Left ventricle myocardium inferior (tissue), 1 donor: Measurements from ENCODE around the gene ZRSR2. TPM values are rescaled to one million over a fixed set of nuclear protein-coding genes. Genes with fewer than 3 reads are reported as not detected.
"Not testable (repeated sequence)": the region's sequence is repeated elsewhere in the genome, so short reads cannot be mapped to it uniquely, and the experiment has no call there.

ENCODE experiments used
- DNase-seq: peaks from one replicate; pipeline ENCODE4 v3.0.0-alpha.2; 2020
- H3K27ac ChIP-seq: fragments of 200-600 bp; replicated peaks from 2 replicates; pipeline ENCODE4 v1.8.0; 2021
- H3K27me3 ChIP-seq: fragments of 200-600 bp; 2 replicates; pipeline ENCODE4 v1.8.0; 2021; ENCODE audit warnings: low read depth
- H3K36me3 ChIP-seq: fragments of 200-600 bp; 2 replicates; pipeline ENCODE4 v1.8.0; 2021
- H3K4me1 ChIP-seq: fragments of 200-600 bp; 2 replicates; pipeline ENCODE4 v1.8.0; 2021
- H3K4me3 ChIP-seq: fragments of 200-600 bp; 2 replicates; pipeline ENCODE4 v1.8.0; 2021; ENCODE audit warnings: mild to moderate bottlenecking, moderate library complexity
- H3K9me3 ChIP-seq: fragments of 200-600 bp; replicated peaks from 2 replicates; pipeline ENCODE4 v1.8.0; 2021
- intact Hi-C: fragments of 100-400 bp; cut with micrococcal nuclease; formaldehyde crosslinking; loops from one replicate; pipeline ENCODE4 v1.11.0; 2022
- total RNA-seq: library from RNA; stranded (reverse); fragmentation: NEBNext Ultra II Directional; extraction: Animal tissue kit (Norgen Biotek cat#: 25700); gene quantifications from one replicate; pipeline ENCODE4 v1.2.1, GENCODE V29; 2021
- TF ChIP-seq, protein P1 (sequence below): fragments of 200-600 bp; IDR thresholded peaks from 2 replicates; pipeline ENCODE4 v1.8.0; 2021; ENCODE audit warnings: antibody characterized with exemption, mild to moderate bottlenecking, borderline replicate concordance
- donor health status: DM: no; HTN: yes; CAD: no; lungs with severe emphysema.

ZRSR2 gene
- total RNA-seq, 1 donor from 2014 or later = 7.8 TPM

DNA sequence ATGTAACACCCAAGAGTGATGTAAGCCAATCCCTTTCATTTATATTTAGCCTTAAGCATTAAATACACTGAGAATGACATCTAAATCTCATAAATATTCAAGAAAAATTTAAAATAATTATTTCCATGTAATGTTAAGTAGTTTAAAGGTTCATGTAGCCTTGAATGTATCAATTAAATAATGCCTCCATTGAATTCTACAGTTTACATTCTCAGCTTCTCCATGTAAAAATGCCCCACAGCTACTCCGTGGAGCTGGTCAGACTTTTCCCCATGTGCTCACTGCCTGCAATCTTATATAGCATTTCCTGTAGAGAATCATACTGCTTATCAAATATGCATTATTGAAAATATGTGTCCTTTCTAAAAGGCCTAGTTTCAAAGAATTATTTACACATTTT, 38.9 kb downstream of the ZRSR2 start:
- no peak for DNase-seq
- intact Hi-C loops = no loop called here

DNA sequence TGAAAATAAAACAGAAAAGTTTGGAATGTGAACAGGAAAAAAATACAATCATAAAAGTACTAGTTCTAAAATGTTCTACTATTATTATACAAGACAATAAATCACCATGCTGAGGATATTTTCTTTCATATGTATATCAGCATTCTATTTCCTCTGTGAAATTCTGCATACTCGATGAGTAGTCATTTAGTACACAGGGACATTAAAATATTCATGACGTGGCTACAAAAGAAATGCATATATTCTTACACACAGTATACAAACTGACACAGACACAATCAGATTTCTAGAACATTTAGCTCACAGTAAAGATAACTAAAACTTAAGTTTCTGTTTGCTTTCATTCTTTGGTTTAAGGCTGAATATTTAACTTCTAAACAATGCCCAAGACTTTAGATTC, 41.1 kb downstream of the ZRSR2 start:
- H3K27ac ChIP-seq, H3K4me3 ChIP-seq, intact Hi-C loops, H3K27me3 ChIP-seq, H3K36me3 ChIP-seq, H3K9me3 ChIP-seq, DNase-seq: not testable (repeated sequence)
- peaks cover 20% of the 10 kb centered on the region for H3K4me1 ChIP-seq

More for the DNA sequence above, 38.9 kb downstream of the ZRSR2 start:
- no peak overlapping the region for H3K27ac ChIP-seq
- no peak overlapping the region for H3K4me3 ChIP-seq
- TF ChIP-seq, protein P1, sequence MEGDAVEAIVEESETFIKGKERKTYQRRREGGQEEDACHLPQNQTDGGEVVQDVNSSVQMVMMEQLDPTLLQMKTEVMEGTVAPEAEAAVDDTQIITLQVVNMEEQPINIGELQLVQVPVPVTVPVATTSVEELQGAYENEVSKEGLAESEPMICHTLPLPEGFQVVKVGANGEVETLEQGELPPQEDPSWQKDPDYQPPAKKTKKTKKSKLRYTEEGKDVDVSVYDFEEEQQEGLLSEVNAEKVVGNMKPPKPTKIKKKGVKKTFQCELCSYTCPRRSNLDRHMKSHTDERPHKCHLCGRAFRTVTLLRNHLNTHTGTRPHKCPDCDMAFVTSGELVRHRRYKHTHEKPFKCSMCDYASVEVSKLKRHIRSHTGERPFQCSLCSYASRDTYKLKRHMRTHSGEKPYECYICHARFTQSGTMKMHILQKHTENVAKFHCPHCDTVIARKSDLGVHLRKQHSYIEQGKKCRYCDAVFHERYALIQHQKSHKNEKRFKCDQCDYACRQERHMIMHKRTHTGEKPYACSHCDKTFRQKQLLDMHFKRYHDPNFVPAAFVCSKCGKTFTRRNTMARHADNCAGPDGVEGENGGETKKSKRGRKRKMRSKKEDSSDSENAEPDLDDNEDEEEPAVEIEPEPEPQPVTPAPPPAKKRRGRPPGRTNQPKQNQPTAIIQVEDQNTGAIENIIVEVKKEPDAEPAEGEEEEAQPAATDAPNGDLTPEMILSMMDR = no peak
- H3K4me1 ChIP-seq = peaks cover 12% of the 10 kb centered on the region
- H3K36me3 ChIP-seq = no peaks in the 10 kb centered on the region
- H3K27me3 ChIP-seq = no peaks in the 10 kb centered on the region
- H3K9me3 ChIP-seq = no peaks in the 10 kb centered on the region

DNA sequence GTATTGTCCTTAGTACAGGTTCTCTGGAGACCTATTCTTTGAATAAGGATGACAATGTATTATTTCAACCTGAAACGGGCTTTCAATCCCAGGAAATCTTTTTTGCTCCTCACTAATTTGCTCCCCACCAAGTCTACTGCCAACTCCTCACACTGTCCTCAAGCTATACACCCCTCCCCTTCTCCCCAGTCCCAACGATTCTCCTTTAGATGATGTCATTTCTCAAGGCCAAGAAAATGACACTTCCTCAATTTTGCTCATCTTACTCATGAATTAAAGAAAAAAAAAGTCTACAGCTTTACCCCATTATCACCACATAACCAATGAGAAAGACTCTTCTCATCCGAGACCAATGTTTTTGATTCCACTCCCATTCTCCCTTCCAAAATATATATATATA, 43.8 kb downstream of the ZRSR2 start:
- H3K4me3 ChIP-seq = no peak overlapping the region
- no peaks in the 10 kb centered on the region for H3K36me3 ChIP-seq
- H3K9me3 ChIP-seq = no peaks in the 10 kb centered on the region
- TF ChIP-seq, protein P1 = no peak
- no peak for DNase-seq
- H3K27me3 ChIP-seq = no peaks in the 10 kb centered on the region
- H3K4me1 ChIP-seq = peaks cover 20% of the 10 kb centered on the region
- intact Hi-C loops = no loop called here
- H3K27ac ChIP-seq = no peak overlapping the region

GRCh38 chrX:15834827-15835595, 44.7 kb downstream of the ZRSR2 start:
- H3K36me3 ChIP-seq = no peaks in the 10 kb centered on the region
- no peak overlapping the region for H3K27ac ChIP-seq
- intact Hi-C loops = no loop called here
- H3K9me3 ChIP-seq = no peaks in the 10 kb centered on the region
- TF ChIP-seq, protein P1 = no peak
- H3K4me1 ChIP-seq = peaks cover 21% of the 10 kb centered on the region
- no peak overlapping the region for H3K4me3 ChIP-seq
- H3K27me3 ChIP-seq = no peaks in the 10 kb centered on the region
- DNase-seq = no peak

- no peak for DNase-seq
- intact Hi-C loops = no loop called here
- H3K4me1 ChIP-seq = peaks cover 31% of the 10 kb centered on the region
- no peak overlapping the region for H3K27ac ChIP-seq
- TF ChIP-seq, protein P1 = peak; percentile 8
- H3K36me3 ChIP-seq = peaks cover 1% of the 10 kb centered on the region
- H3K9me3 ChIP-seq = no peaks in the 10 kb centered on the region
- no peak overlapping the region for H3K4me3 ChIP-seq
- H3K27me3 ChIP-seq = no peaks in the 10 kb centered on the region
Observed at GRCh38 chrX:15838017-15838416, 47.7 kb downstream of the ZRSR2 start.

- intact Hi-C loops = no loop called here
- no peak for DNase-seq
- Histone ChIP-seq H3K9me3 (no peaks in the 10 kb centered on the region), H3K27ac (no peak overlapping the region), H3K27me3 (no peaks in the 10 kb centered on the region), H3K36me3 (peaks cover 12% of the 10 kb centered on the region), H3K4me3 (no peak overlapping the region), H3K4me1 (peaks cover 42% of the 10 kb centered on the region)
- TF ChIP-seq, protein P1 = no peak
Observed at GRCh38 chrX:15841853-15842516, 51.7 kb downstream of the ZRSR2 start.
